OCI-LY3 (cell line): ENCODE results near the gene SOX8.

Experiments used
- CTCF ChIP-seq: fragments of 200-600, 300-600 bp; sonication (generic); IDR thresholded peaks from 2 replicates; pipeline ENCODE4 v1.5.1; 2014; ENCODE audit warnings: antibody characterized with exemption, low read length, low read depth
- EZH2phosphoT487 ChIP-seq: fragments of 200-600 bp; shearing (Covaris generic); IDR thresholded peaks from 2 replicates; pipeline ENCODE4 v1.6.1; 2018; ENCODE audit warnings: antibody characterized with exemption, mixed run types, low read depth

DNA sequence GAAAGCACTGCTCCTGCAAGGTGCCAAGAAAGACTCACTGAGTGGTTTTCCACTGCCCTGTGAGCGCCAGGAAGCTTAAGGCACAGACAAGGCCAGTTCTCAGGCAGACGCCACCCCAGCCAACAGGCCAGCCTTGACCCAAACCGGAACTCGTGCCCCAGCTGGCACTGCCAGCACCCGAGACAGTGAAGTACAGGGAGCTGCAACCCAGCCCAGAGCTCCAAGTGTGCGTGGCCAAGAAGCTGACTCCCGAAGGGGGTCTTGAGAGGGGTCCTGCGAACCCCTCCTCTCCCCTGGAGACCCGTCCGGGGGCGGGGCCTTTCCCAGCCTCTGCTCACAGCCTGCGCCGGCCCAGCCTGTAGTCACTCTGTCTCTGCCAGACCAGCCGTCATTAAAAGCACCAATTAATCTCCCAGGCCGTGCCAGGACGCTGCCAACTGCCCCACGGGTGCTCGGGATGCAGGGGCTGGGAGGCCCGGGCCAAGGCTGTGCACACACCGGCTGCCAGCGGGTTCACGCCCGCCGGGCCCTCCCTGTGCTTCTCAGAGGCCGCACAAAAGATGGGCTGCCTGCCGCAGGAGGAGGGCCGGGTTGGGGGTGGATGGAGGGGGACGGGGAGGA, 4.4 kb upstream of the SOX8 start:
- no peak for TF ChIP-seq CTCF
- no peak for TF ChIP-seq EZH2phosphoT487
